PC-3 (cell line): ENCODE data around the gene BAIAP3. TPM values are rescaled to one million over a fixed set of nuclear protein-coding genes. Genes with fewer than 3 reads are reported as not detected.

Experiments
- ATAC-seq: fragments of 200-7000 bp; cut with Tn5 transposase; 2 replicates; pipeline ENCODE4 v1.9.1; 2020; ENCODE audit warnings: mild to moderate bottlenecking, moderate library complexity
- BruUV-seq: library from RNA; stranded (reverse); fragments of 400-500 nt; replicated peaks from 2 replicates; lab custom pipeline; 2021; lab: Mats Ljungman, UMichigan
- CTCF ChIA-PET: fragments of 300-600 bp; sonication (Branson Sonifier 250); formaldehyde crosslinking; loops from one replicate; lab custom pipeline; 2022; ENCODE audit warnings: antibody characterized with exemption; lab: Charles Lee
- POLR2A ChIA-PET: fragments of 300-600 bp; sonication (Branson Sonifier 250); formaldehyde crosslinking; loops from one replicate; lab custom pipeline; 2022; ENCODE audit warnings: antibody characterized with exemption; ENCODE audit not compliant: unreplicated experiment; lab: Charles Lee
- DNase-seq: peaks from one replicate; pipeline ENCODE4 v3.0.0-alpha.2; 2015
- H2AFZ ChIP-seq: fragments of 300-600 bp; sonication (generic); 2 replicates; pipeline ENCODE4 v1.6.0; 2016; ENCODE audit warnings: antibody characterized with exemption, low read length
- H3F3A ChIP-seq: fragments of 300-600 bp; sonication (generic); one replicate; pipeline ENCODE4 v1.6.0; 2017; ENCODE audit warnings: antibody characterized with exemption, low read length, control low read depth, mild to moderate bottlenecking; ENCODE audit not compliant: unreplicated experiment
- H3K27ac ChIP-seq: fragments of 300-600 bp; sonication (generic); 2 replicates; pipeline ENCODE4 v1.5.1; 2016; ENCODE audit warnings: mild to moderate bottlenecking, low read length
- H3K27me3 ChIP-seq: fragments of 300-600 bp; sonication (generic); 2 replicates; pipeline ENCODE4 v1.6.1; 2016; ENCODE audit warnings: low read length, mixed read lengths
- H3K36me3 ChIP-seq: fragments of 300-600 bp; sonication (generic); 2 replicates; pipeline ENCODE4 v1.6.1; 2016; ENCODE audit warnings: low read depth, mixed run types, low read length, mixed read lengths
- H3K4me1 ChIP-seq: fragments of 300-600 bp; sonication (generic); 2 replicates; pipeline ENCODE4 v1.5.1; 2016; ENCODE audit warnings: low read length; ENCODE audit not compliant: insufficient read depth
- H3K4me2 ChIP-seq: fragments of 300-600 bp; sonication (generic); 2 replicates; pipeline ENCODE4 v1.6.0; 2016; ENCODE audit warnings: low read length
- H3K4me3 ChIP-seq: fragments of 300-600 bp; sonication (generic); 2 replicates; pipeline ENCODE4 v1.5.1; 2016; ENCODE audit warnings: mild to moderate bottlenecking, low read length, mixed read lengths
- H3K79me2 ChIP-seq: fragments of 300-600 bp; sonication (generic); 2 replicates; pipeline ENCODE4 v1.6.1; 2017; ENCODE audit warnings: low read length, mixed read lengths
- H3K9ac ChIP-seq: fragments of 300-600 bp; sonication (generic); 2 replicates; pipeline ENCODE4 v1.6.0; 2016; ENCODE audit warnings: mild to moderate bottlenecking, low read length
- H3K9me2 ChIP-seq: fragments of 300-600 bp; sonication (generic); replicated peaks from 2 replicates; pipeline ENCODE4 v1.6.1; 2016; ENCODE audit warnings: mixed run types, low read length, mixed read lengths
- H3K9me3 ChIP-seq: fragments of 300-600 bp; sonication (generic); 2 replicates; pipeline ENCODE4 v1.6.1; 2016; ENCODE audit warnings: low read length, mixed read lengths
- H4K20me1 ChIP-seq: fragments of 300-600 bp; sonication (generic); 2 replicates; pipeline ENCODE4 v1.6.1; 2016; ENCODE audit warnings: low read length, mixed read lengths
- EZH2 ChIP-seq: fragments of 300-600 bp; sonication (generic); IDR thresholded peaks from one replicate; pipeline ENCODE4 v1.6.1; 2017; ENCODE audit warnings: antibody characterized with exemption, mild to moderate bottlenecking, low read length; ENCODE audit not compliant: unreplicated experiment
- EZH2phosphoT487 ChIP-seq: fragments of 300-600 bp; sonication (generic); IDR thresholded peaks from 2 replicates; pipeline ENCODE4 v1.6.1; 2018; ENCODE audit warnings: mild to moderate bottlenecking, antibody characterized with exemption, low read length, borderline replicate concordance
- intact Hi-C: fragments of 100-400 bp; cut with micrococcal nuclease; formaldehyde crosslinking; loops from 2 replicates; pipeline ENCODE4 v1.9.0; 2023
- total RNA-seq: library from RNA; depleted of rRNA; stranded (reverse); fragments of >200 nt; gene quantifications from 2 replicates; pipeline ENCODE4 v1.2.3, GENCODE V29; 2014
- TF ChIP-seq, protein P1 (sequence below): fragments of 300-600 bp; sonication (generic); conservative IDR thresholded peaks from 2 replicates; pipeline ENCODE4 v1.5.1; 2017; ENCODE audit warnings: antibody characterized with exemption, low read depth, mild to moderate bottlenecking, low read length

BAIAP3 gene
- total RNA-seq, 1 experiment from 2014 or later: 13.1 TPM

DNA sequence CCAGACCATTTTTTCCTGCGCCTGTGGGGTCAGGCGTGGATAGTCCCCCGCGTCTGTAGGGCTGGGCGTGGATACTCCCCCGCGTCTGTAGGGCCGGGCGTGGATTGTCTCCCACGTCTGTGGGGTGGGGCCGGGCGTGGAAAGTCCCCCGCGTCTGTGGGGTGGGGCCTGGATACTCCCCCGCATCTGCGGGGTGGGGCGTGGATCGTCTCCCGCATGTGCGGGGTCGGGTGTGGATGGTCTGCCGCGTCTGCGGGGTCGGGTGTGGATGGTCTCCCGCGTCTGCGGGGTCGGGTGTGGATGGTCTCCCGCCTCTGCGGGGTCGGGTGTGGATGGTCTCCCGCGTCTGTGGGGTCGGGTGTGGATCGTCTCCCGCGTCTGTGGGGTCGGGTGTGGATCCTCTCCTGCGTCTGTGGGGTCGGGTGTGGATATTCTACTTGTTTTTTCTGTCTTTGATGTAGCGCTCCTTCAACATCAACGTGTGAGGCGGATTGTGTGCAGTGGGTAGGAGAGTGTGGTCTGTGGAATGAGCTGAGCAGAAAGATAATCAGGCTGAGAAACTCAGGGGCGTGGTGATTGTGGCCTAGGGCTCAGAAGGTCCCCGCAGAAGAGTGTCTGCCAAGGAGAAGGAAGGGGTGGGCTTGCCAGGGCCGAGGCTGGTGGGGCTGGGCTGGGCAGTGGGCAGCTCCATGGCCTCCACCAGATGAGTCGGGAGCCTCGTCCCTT is 21.5 kb downstream of the BAIAP3 start:
- ATAC-seq: no peak
- H3K4me3 ChIP-seq: no peak overlapping the region
- H3K9ac ChIP-seq: no peak overlapping the region
- H3K9me2 ChIP-seq: no peaks in the 10 kb centered on the region
- no peaks in the 10 kb centered on the region for H3K9me3 ChIP-seq
- no peaks in the 10 kb centered on the region for H3F3A ChIP-seq
- CTCF ChIA-PET: no interaction called here
- peaks cover 9% of the 10 kb centered on the region; the same call in 1 of the 2 replicates for H3K4me1 ChIP-seq
- H3K4me2 ChIP-seq: no peak overlapping the region
- BruUV-seq: no TSS peak
- no peak overlapping the region for H3K27ac ChIP-seq
- no peak for DNase-seq
- no peaks in the 10 kb centered on the region for H4K20me1 ChIP-seq
- H3K27me3 ChIP-seq: no peaks in the 10 kb centered on the region
- POLR2A ChIA-PET: interaction anchor here (0.5 kb wide), 1 partner anchor 12 kb away, joined by 15 read pairs; no protein-coding TSS in a partner anchor
- peaks cover 2% of the 10 kb centered on the region; the same call in 1 of the 2 replicates for H3K36me3 ChIP-seq
- H3K79me2 ChIP-seq: peaks cover 81% of the 10 kb centered on the region
- H2AFZ ChIP-seq: no peak overlapping the region
- intact Hi-C loops: no loop called here
- no peak for TF ChIP-seq EZH2phosphoT487
- no peak for TF ChIP-seq EZH2
- TF ChIP-seq, protein P1, sequence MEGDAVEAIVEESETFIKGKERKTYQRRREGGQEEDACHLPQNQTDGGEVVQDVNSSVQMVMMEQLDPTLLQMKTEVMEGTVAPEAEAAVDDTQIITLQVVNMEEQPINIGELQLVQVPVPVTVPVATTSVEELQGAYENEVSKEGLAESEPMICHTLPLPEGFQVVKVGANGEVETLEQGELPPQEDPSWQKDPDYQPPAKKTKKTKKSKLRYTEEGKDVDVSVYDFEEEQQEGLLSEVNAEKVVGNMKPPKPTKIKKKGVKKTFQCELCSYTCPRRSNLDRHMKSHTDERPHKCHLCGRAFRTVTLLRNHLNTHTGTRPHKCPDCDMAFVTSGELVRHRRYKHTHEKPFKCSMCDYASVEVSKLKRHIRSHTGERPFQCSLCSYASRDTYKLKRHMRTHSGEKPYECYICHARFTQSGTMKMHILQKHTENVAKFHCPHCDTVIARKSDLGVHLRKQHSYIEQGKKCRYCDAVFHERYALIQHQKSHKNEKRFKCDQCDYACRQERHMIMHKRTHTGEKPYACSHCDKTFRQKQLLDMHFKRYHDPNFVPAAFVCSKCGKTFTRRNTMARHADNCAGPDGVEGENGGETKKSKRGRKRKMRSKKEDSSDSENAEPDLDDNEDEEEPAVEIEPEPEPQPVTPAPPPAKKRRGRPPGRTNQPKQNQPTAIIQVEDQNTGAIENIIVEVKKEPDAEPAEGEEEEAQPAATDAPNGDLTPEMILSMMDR: no peak

DNA sequence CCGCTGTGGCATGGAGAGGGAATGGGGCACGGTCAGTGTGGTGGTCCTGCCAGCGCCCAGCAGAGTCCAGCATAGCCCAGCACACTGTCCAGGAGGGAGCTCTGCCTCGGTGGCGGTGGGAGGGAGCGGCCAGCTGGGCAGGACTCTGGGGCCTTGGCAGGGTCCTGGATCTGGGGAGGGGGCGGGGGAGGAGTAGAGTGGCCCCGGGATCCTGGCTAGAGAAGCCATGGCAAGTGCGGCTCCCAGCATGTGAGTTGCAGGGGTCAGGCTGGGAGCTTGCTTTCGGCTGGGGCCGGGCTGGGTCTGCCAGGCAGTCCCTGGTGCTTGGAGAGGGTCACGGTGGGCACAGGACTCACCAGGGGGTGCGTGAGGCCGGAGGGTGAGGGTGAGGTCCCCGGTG is 22.1 kb downstream of the BAIAP3 start:
- no peak overlapping the region for H3K9ac ChIP-seq
- H2AFZ ChIP-seq: no peak overlapping the region
- H3K27me3 ChIP-seq: no peaks in the 10 kb centered on the region
- intact Hi-C loops: no loop called here
- no peak for ATAC-seq
- H3K4me3 ChIP-seq: no peak overlapping the region
- peaks cover 9% of the 10 kb centered on the region; the same call in 1 of the 2 replicates for H3K4me1 ChIP-seq
- POLR2A ChIA-PET: interaction anchor here (0.5 kb wide), 1 partner anchor 13 kb away, joined by 15 read pairs; no protein-coding TSS in a partner anchor
- BruUV-seq: no TSS peak
- CTCF ChIA-PET: no interaction called here
- no peaks in the 10 kb centered on the region for H3F3A ChIP-seq
- no peaks in the 10 kb centered on the region for H3K9me3 ChIP-seq
- H3K9me2 ChIP-seq: no peaks in the 10 kb centered on the region
- peaks cover 2% of the 10 kb centered on the region; the same call in 1 of the 2 replicates for H3K36me3 ChIP-seq
- no peaks in the 10 kb centered on the region for H4K20me1 ChIP-seq
- TF ChIP-seq EZH2phosphoT487: no peak
- no peak overlapping the region for H3K4me2 ChIP-seq
- H3K79me2 ChIP-seq: peaks cover 83% of the 10 kb centered on the region
- no peak for DNase-seq
- H3K27ac ChIP-seq: no peak overlapping the region

DNA sequence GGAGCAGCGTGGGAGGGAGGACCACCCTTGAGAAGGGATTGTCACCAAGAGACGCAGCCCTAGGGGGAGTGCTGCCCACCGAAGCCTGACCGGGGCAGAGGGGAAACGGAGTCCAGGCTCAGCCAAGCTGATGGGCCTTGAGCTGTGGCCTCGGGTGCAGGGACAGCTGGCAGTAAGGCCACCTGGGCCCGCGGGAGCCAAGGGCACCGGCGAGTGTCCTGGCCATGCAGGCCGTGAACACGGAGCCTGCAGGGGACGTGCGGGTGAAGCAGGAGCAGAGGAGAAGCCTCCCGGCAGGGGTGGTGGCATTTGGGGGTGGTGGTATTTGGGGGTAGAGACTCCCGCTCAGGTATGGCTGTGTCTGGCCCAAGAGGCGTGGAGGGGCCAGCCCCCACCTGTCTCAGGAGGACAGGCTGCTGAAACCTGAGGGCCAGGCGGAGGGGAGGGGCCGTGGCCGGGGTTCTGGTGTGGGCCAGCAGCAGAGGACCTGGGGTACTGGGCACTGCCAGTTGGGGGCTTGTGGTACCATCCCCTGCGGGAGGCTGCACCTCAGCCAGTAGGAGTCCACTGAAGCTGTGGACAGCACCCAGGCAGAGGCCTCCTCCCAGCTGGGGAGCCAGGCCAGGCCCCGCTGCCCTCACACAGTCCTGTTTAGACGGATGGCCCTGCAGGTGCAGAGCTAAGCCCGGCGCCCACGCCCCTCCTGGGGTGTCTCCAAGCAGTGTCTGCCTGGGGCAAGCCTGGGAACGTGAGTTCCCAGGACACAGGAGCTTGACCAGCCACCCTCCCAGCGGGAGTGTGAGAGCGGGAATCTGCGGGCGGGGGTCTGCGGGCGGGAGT is 22.8 kb downstream of the BAIAP3 start:
- H3K9me3 ChIP-seq: no peaks in the 10 kb centered on the region
- H3K4me2 ChIP-seq: no peak overlapping the region
- ATAC-seq (no peak; the same call in 1 of the 2 replicates), DNase-seq (no peak)
- peaks cover 82% of the 10 kb centered on the region for H3K79me2 ChIP-seq
- TF ChIP-seq EZH2phosphoT487 (no peak), EZH2 (no peak)
- TF ChIP-seq, protein P1: no peak
- H3K27ac ChIP-seq: no peak overlapping the region
- no peak overlapping the region for H3K9ac ChIP-seq
- H2AFZ ChIP-seq: no peak overlapping the region
- CTCF ChIA-PET: no interaction called here
- peaks cover 9% of the 10 kb centered on the region; the same call in 1 of the 2 replicates for H3K4me1 ChIP-seq
- POLR2A ChIA-PET: no interaction called here
- no peaks in the 10 kb centered on the region for H4K20me1 ChIP-seq
- no peaks in the 10 kb centered on the region for H3F3A ChIP-seq
- no peaks in the 10 kb centered on the region for H3K9me2 ChIP-seq
- intact Hi-C loops: no loop called here
- H3K4me3 ChIP-seq: no peak overlapping the region
- H3K27me3 ChIP-seq: no peaks in the 10 kb centered on the region
- H3K36me3 ChIP-seq: peaks cover 2% of the 10 kb centered on the region; the same call in 1 of the 2 replicates
- BruUV-seq: no TSS peak
